ENCODE data around the gene MDM1. TPM values are rescaled to one million over a fixed set of nuclear protein-coding genes. Genes with fewer than 3 reads are reported as not detected.

The MDM1 gene
- total RNA-seq, 6 experiments from 2014 or later, result 7.3 to 9.1 (median 7.8) TPM

DNA sequence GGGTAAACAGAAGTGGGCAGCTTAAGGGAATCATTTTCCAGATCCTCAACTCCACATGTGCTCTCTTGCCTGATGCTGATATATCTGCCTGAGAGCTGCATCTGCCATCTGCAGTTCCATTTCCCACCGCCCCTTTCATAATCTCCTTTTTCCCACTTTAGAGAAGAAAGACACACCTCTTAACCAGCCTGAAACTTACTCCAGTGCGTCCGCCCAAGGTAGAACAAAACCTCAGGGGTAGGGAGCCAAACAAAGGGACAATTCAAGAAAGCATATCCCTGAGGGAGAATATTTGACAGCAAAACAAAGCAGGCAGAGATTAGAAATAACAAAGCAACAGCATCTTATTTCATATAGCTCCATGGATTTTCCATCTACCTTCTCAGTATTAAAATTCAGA is 4.3 kb downstream of the MDM1 start:
- TF ChIP-seq, protein P1, sequence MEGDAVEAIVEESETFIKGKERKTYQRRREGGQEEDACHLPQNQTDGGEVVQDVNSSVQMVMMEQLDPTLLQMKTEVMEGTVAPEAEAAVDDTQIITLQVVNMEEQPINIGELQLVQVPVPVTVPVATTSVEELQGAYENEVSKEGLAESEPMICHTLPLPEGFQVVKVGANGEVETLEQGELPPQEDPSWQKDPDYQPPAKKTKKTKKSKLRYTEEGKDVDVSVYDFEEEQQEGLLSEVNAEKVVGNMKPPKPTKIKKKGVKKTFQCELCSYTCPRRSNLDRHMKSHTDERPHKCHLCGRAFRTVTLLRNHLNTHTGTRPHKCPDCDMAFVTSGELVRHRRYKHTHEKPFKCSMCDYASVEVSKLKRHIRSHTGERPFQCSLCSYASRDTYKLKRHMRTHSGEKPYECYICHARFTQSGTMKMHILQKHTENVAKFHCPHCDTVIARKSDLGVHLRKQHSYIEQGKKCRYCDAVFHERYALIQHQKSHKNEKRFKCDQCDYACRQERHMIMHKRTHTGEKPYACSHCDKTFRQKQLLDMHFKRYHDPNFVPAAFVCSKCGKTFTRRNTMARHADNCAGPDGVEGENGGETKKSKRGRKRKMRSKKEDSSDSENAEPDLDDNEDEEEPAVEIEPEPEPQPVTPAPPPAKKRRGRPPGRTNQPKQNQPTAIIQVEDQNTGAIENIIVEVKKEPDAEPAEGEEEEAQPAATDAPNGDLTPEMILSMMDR (IDR thresholded peaks at IDR 0.05), result no peak
- Mint-ChIP-seq H3K4me1 (ENCODE audit: low read depth) (peaks cover 15% of the 10 kb centered on the region), H3K4me3 (no peak overlapping the region), H3K27me3 (ENCODE audit: insufficient read depth) (no peaks in the 10 kb centered on the region; the same call in 1 of the 2 replicates), H3K36me3 (ENCODE audit: low read depth) (no peaks in the 10 kb centered on the region), H3K9me3 (no peaks in the 10 kb centered on the region), H3K27ac (no peak overlapping the region)
- no peak for DNase-seq

DNA sequence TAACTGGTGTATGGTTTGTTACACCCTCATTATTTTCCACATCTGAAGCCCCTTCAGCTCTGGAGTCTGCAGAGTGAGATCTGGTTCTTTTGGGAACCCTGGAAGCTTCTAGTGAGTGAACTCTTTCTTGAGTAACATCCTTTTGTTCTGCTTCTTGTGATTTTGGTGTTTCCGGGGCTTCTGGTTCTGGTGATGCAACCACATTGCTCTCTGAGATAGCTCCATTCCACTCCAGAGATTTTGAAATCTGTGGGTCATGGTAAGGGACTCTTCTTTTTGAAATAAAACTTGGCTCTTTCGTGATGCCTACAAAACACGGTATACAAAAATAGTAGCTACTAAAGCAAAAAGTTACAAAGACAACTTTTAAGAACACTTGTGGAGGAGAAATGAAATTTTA is 5.4 kb downstream of the MDM1 start:
- no peak overlapping the region for H3K27ac Mint-ChIP-seq
- no peak overlapping the region for H3K4me3 Mint-ChIP-seq
- peaks cover 11% of the 10 kb centered on the region for H3K4me1 Mint-ChIP-seq (ENCODE audit: low read depth)
- no peaks in the 10 kb centered on the region for H3K9me3 Mint-ChIP-seq
- no peak for DNase-seq
- no peaks in the 10 kb centered on the region for H3K36me3 Mint-ChIP-seq (ENCODE audit: low read depth)
- H3K27me3 Mint-ChIP-seq (ENCODE audit: insufficient read depth), result no peaks in the 10 kb centered on the region; the same call in 1 of the 2 replicates
- TF ChIP-seq, protein P1 (IDR thresholded peaks at IDR 0.05), result no peak

DNA sequence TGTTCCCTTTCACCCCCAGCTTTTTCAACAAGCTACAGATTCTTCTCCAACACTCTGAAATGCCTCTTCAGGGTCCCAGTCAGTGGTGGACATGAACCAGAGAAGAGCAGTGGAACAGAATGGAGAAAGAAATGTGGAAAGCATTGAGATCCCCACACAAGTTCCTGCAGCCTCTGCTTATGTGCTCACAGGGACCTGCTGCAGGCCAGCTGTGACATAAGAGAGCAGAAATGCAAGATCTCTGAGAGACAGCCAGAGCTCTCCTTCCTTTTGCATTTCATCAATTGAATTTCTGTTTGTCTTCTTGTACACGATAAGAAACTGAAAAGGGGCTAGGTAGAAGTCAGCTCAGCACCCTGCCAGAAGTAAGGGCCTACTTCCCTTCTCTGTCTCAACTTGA is 6.2 kb downstream of the MDM1 start:
- Mint-ChIP-seq H3K36me3 (ENCODE audit: low read depth) (no peaks in the 10 kb centered on the region), H3K4me1 (ENCODE audit: low read depth) (peaks cover 9% of the 10 kb centered on the region)
- TF ChIP-seq, protein P1 (IDR thresholded peaks at IDR 0.05), result no peak

DNA sequence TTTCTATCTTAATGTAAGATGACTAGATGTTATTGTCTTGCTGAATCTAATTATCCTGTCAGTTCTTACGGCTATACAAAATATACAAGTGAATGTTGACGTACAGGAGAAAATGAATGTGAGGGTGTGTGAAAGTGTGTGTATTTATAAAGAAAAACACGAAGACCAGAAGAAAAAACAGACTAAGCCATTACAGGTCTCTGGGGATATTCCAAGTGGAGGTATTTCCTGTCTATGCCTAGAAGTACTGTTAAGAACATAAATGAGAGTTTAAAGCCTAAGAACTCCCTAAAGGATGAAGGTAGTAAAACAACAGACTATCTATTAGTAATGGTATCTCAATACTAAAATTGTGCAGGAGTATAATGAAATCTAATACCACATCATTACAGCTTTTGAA is 7.6 kb downstream of the MDM1 start:
- H3K9me3 Mint-ChIP-seq, result no peaks in the 10 kb centered on the region
- TF ChIP-seq, protein P1 (IDR thresholded peaks at IDR 0.05), result no peak

More for the DNA sequence above, 6.2 kb downstream of the MDM1 start:
- Mint-ChIP-seq H3K4me3 (no peak overlapping the region), H3K27ac (no peak overlapping the region), H3K9me3 (no peaks in the 10 kb centered on the region), H3K27me3 (ENCODE audit: insufficient read depth) (no peaks in the 10 kb centered on the region; the same call in 1 of the 2 replicates)
- DNase-seq, result no peak

DNA sequence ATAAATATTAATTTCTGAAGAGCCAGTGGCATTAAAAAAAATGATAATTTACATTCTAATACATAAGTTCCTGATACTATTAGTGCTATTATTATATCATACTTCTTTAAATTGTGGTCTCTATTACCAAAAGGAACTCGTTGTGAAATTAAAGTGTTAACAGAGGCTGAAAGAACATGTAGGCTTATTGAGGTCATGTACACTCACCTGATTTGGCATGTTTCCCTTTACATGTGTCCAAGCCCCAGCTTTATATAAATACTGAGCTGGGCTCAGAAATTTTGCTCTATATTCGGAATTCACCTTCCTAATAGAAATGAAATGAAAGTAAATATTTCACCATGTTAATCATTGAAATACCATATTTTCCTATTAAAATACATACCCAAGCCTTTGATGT is 11.0 kb downstream of the MDM1 start:
- Mint-ChIP-seq H3K27me3 (ENCODE audit: insufficient read depth) (no peaks in the 10 kb centered on the region), H3K4me3 (no peak overlapping the region), H3K9me3 (no peaks in the 10 kb centered on the region), H3K36me3 (ENCODE audit: low read depth) (no peaks in the 10 kb centered on the region), H3K27ac (no peak overlapping the region), H3K4me1 (ENCODE audit: low read depth) (peaks cover 25% of the 10 kb centered on the region)
- no peak for DNase-seq
- TF ChIP-seq, protein P1 (IDR thresholded peaks at IDR 0.05), result no peak

More for the DNA sequence above, 7.6 kb downstream of the MDM1 start:
- no peaks in the 10 kb centered on the region; the same call in 1 of the 2 replicates for H3K27me3 Mint-ChIP-seq (ENCODE audit: insufficient read depth)
- no peaks in the 10 kb centered on the region for H3K36me3 Mint-ChIP-seq (ENCODE audit: low read depth)
- no peak overlapping the region for H3K4me3 Mint-ChIP-seq
- peaks cover 22% of the 10 kb centered on the region for H3K4me1 Mint-ChIP-seq (ENCODE audit: low read depth)
- DNase-seq, result no peak
- no peak overlapping the region for H3K27ac Mint-ChIP-seq
